ENCODE measurements around the gene MAGI2. TPM values are rescaled to one million over a fixed set of nuclear protein-coding genes. Genes with fewer than 3 reads are reported as not detected.

MAGI2 gene
- total RNA-seq, 1 experiment from 2014 or later, result 14.3 TPM

- Histone ChIP-seq H2AK5ac (ENCODE audit: insufficient read length, low read length) (no peak overlapping the region), H3K18ac (ENCODE audit: insufficient read length, low read depth, low read length) (no peak overlapping the region), H3K9me3 (ENCODE audit: control insufficient read depth, low read depth, low read length) (no peaks in the 10 kb centered on the region), H3K23me2 (ENCODE audit: insufficient read length, low read depth, low read length, poor library complexity, severe bottlenecking) (peaks cover 3% of the 10 kb centered on the region), H3K4me2 (ENCODE audit: insufficient read depth, insufficient read length, low read length) (peak overlapping the region; percentile 49), H2BK5ac (ENCODE audit: insufficient read length, low read length) (no peak overlapping the region), H4K91ac (ENCODE audit: insufficient read length, low read depth, low read length) (no peak overlapping the region), H4K8ac (replicated peaks; ENCODE audit: insufficient read length, low read depth, low read length) (no peak overlapping the region), H2BK15ac (ENCODE audit: low read depth, low read length) (no peak overlapping the region), H3K14ac (ENCODE audit: insufficient read depth, low read length) (no peak overlapping the region), H3K4me1 (ENCODE audit: insufficient read depth, low read length) (no peaks in the 10 kb centered on the region), H3K27ac (ENCODE audit: insufficient read length, low read depth, low read length) (no peak overlapping the region), H4K5ac (ENCODE audit: insufficient read length, low read depth, low read length) (no peak overlapping the region), H2BK120ac (ENCODE audit: low read depth, low read length, poor library complexity, severe bottlenecking) (no peak overlapping the region), H2AFZ (ENCODE audit: low read length) (no peak overlapping the region), H3K79me2 (ENCODE audit: insufficient read depth, low read length) (no peaks in the 10 kb centered on the region), H4K20me1 (ENCODE audit: control insufficient read depth, insufficient read depth, insufficient read length) (no peaks in the 10 kb centered on the region), H3K9ac (ENCODE audit: extremely low read depth, insufficient read length, low read length) (no peak overlapping the region), H2BK12ac (ENCODE audit: insufficient read length, low read depth, low read length) (no peak overlapping the region), H3T11ph (ENCODE audit: low read length) (no peak overlapping the region), H3K79me1 (ENCODE audit: insufficient read depth, low read depth, low read length, poor library complexity, severe bottlenecking) (no peaks in the 10 kb centered on the region), H2BK20ac (ENCODE audit: low read depth, low read length, poor library complexity, severe bottlenecking) (no peak overlapping the region), H3K23ac (ENCODE audit: insufficient read length, low read depth, low read length) (no peak overlapping the region), H3K56ac (ENCODE audit: insufficient read length, low read depth, low read length) (no peak overlapping the region), H3K27me3 (ENCODE audit: insufficient read depth, low read length) (peaks cover 2% of the 10 kb centered on the region; the same call in 1 of the 2 replicates), H3K4ac (ENCODE audit: low read depth, low read length) (no peak overlapping the region)
- TF ChIP-seq CTCF (conservative IDR thresholded peaks at IDR 0.05), result no peak
- WGBS (ENCODE audit: extremely low coverage, insufficient read length, low lambda C conversion rate), result no CpG with 5 or more reads among the region's 51 CpGs
- H3K36me3 Mint-ChIP-seq (ENCODE audit: insufficient read depth in 1 of 3, low read depth in 3 of 3), result no peaks in the 10 kb centered on the region
- H3K9me3 Mint-ChIP-seq, result no peaks in the 10 kb centered on the region
- H3K27me3 Mint-ChIP-seq (ENCODE audit: low read depth), result peaks cover 15% of the 10 kb centered on the region
- peak overlapping the region in 1 of 3 experiments; percentile 86; a peak in 1 of 7 replicates for H3K27ac Mint-ChIP-seq
- H3K4me1 Mint-ChIP-seq, result peaks cover 24 to 33% of the 10 kb centered on the region in 2 experiments
- peak overlapping the region; percentile 81 to 86 for H3K4me3 Mint-ChIP-seq
- no peak for DNase-seq
These were observed 1434.6 kb downstream of the MAGI2 start for GRCh38 chr7:78018641-78019446.
